ENCODE data around the gene CEP63.

DNA sequence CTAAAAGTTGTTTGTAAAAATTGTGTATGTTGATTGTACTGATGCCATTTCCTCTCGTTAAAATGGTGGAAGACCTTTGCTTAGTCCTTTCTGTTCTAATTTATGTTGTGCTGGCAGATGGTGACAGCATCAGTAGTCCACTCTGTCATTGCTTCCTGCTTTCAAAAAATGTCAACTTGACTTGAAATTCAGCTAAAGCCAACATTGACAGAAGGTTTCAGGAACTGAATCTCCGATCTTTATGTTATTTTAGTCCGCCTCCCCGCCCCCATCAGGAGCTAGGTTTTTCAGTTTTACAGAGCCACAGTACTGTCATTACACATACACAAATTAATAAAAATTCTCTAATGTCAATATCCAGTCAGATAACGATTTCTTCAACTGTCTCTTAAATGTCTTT is 1.5 kb downstream of the CEP63 start:
- TF ChIP-seq BHLHE40 (IDR thresholded peaks at IDR 0.05; ENCODE audit: low read length), result no peak
- no peak for TF ChIP-seq STAT5A (IDR thresholded peaks at IDR 0.05; ENCODE audit: borderline replicate concordance, low read length)
- TF ChIP-seq ZNF354B (CRISPR knock-in tag; IDR thresholded peaks at IDR 0.05), result no peak
- TF ChIP-seq, protein P1, sequence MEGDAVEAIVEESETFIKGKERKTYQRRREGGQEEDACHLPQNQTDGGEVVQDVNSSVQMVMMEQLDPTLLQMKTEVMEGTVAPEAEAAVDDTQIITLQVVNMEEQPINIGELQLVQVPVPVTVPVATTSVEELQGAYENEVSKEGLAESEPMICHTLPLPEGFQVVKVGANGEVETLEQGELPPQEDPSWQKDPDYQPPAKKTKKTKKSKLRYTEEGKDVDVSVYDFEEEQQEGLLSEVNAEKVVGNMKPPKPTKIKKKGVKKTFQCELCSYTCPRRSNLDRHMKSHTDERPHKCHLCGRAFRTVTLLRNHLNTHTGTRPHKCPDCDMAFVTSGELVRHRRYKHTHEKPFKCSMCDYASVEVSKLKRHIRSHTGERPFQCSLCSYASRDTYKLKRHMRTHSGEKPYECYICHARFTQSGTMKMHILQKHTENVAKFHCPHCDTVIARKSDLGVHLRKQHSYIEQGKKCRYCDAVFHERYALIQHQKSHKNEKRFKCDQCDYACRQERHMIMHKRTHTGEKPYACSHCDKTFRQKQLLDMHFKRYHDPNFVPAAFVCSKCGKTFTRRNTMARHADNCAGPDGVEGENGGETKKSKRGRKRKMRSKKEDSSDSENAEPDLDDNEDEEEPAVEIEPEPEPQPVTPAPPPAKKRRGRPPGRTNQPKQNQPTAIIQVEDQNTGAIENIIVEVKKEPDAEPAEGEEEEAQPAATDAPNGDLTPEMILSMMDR (IDR thresholded peaks at IDR 0.05 in 2 of 3, conservative IDR thresholded peaks at IDR 0.05 in 1 of 3; ENCODE audit: insufficient read depth in 2 of 3, low read depth in 1 of 3, low read length in 3 of 3), result no peak
- TF ChIP-seq, protein P2, sequence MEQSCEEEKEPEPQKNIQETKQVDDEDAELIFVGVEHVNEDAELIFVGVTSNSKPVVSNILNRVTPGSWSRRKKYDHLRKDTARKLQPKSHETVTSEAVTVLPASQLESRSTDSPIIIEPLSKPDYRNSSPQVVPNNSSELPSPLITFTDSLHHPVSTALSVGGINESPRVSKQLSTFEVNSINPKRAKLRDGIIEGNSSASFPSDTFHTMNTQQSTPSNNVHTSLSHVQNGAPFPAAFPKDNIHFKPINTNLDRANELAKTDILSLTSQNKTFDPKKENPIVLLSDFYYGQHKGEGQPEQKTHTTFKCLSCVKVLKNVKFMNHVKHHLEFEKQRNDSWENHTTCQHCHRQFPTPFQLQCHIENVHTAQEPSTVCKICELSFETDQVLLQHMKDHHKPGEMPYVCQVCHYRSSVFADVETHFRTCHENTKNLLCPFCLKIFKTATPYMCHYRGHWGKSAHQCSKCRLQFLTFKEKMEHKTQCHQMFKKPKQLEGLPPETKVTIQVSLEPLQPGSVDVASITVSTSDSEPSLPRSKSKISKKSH (CRISPR knock-in tag; IDR thresholded peaks at IDR 0.05), result no peak
- no peak for TF ChIP-seq DPF2 (IDR thresholded peaks at IDR 0.05)
- TF ChIP-seq RAD21 (CRISPR knock-in tag; conservative IDR thresholded peaks at IDR 0.05 in 1 of 2, IDR thresholded peaks at IDR 0.05 in 1 of 2), result no peak
- TF ChIP-seq NFXL1 (CRISPR knock-in tag; IDR thresholded peaks at IDR 0.05), result no peak
- TF ChIP-seq, protein P3, sequence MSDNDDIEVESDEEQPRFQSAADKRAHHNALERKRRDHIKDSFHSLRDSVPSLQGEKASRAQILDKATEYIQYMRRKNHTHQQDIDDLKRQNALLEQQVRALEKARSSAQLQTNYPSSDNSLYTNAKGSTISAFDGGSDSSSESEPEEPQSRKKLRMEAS (CRISPR knock-in tag; IDR thresholded peaks at IDR 0.05), result no peak
